SHP77 treated with DMSO at 0.1 percent for 48 hours (cell line): Measurements from ENCODE around the gene OR1N2.
"Not testable (repeated sequence)": the region's sequence is repeated elsewhere in the genome, so short reads cannot be mapped to it uniquely, and the experiment has no call there.

Source experiments
- DNase-seq: peaks from one replicate; lab custom pipeline; 2025; lab: John Stamatoyannopoulos, UW

The OR1N2 gene

GRCh38 chr9:122552812-122553211 lies at the start of gene OR1N2:
TSS of gene OR1N2 (plus strand) at chr9:122553112. CDS start at chr9:122553212, 100 bp downstream.
- no peak for DNase-seq

- DNase-seq = no peak
These were observed 45.9 kb upstream of the OR1N2 start for GRCh38 chr9:122506964-122507363.

GRCh38 chr9:122510502-122510901 lies 42.4 kb upstream of the OR1N2 start, which contains the start of gene OR1J2:
TSS of gene OR1J2 (plus strand) at chr9:122510802. CDS start at chr9:122510802, 0 bp downstream.
- DNase-seq = no peak

GRCh38 chr9:122518226-122518625 lies 34.7 kb upstream of the OR1N2 start:
- no peak for DNase-seq

GRCh38 chr9:122518841-122519240 lies 34.1 kb upstream of the OR1N2 start, which contains the start of gene OR1J4:
TSS of gene OR1J4 (plus strand) at chr9:122519141. CDS start at chr9:122519141, 0 bp downstream.
- no peak for DNase-seq

GRCh38 chr9:122519376-122519775 lies 33.5 kb upstream of the OR1N2 start:
- DNase-seq = no peak

- no peak for DNase-seq
These were observed 26.3 kb upstream of the OR1N2 start for GRCh38 chr9:122526602-122527001.

GRCh38 chr9:122527193-122527592 lies 25.7 kb upstream of the OR1N2 start, which contains the start of gene OR1N1:
TSS of gene OR1N1 (minus strand) at chr9:122527293. CDS start at chr9:122527293, 0 bp downstream.
- no peak for DNase-seq

- not testable (repeated sequence) for DNase-seq
These were observed 21.8 kb upstream of the OR1N2 start for GRCh38 chr9:122531157-122531556.

- no peak for DNase-seq
These were observed 16.8 kb upstream of the OR1N2 start for GRCh38 chr9:122536134-122536533.

- DNase-seq = not testable (repeated sequence)
These were observed 15.8 kb upstream of the OR1N2 start for GRCh38 chr9:122537066-122537465.

- no peak for DNase-seq
These were observed 14.2 kb upstream of the OR1N2 start for GRCh38 chr9:122538757-122539156.

- DNase-seq = no peak
These were observed 6.7 kb upstream of the OR1N2 start for GRCh38 chr9:122546196-122546595.

GRCh38 chr9:122551371-122551770 lies 1.5 kb upstream of the OR1N2 start:
- no peak for DNase-seq

GRCh38 chr9:122561446-122561845 lies 8.5 kb downstream of the OR1N2 start:
- DNase-seq = no peak

- DNase-seq = no peak
These were observed 9.3 kb downstream of the OR1N2 start for GRCh38 chr9:122562134-122562760.

GRCh38 chr9:122567901-122568300 lies 15.0 kb downstream of the OR1N2 start:
- DNase-seq = no peak

GRCh38 chr9:122572456-122572855 lies 19.5 kb downstream of the OR1N2 start:
- DNase-seq = no peak

- no peak for DNase-seq
These were observed 27.0 kb downstream of the OR1N2 start for GRCh38 chr9:122579874-122580273.

GRCh38 chr9:122580360-122580759 lies 27.4 kb downstream of the OR1N2 start:
- no peak for DNase-seq

GRCh38 chr9:122583284-122583683 lies 30.4 kb downstream of the OR1N2 start, which contains the start of gene OR1L8:
TSS of gene OR1L8 (minus strand) at chr9:122583384. CDS start at chr9:122568477, 14,907 bp downstream.
- not testable (repeated sequence) for DNase-seq
